ENCODE measurements around the gene SERPINB10.

GRCh38 chr18:63868546-63868945, 39.2 kb upstream of the SERPINB10 start:
- no peak for TF ChIP-seq CTCF (IDR thresholded peaks at IDR 0.05)
- TF ChIP-seq EZH2 (IDR thresholded peaks at IDR 0.05; ENCODE audit: borderline replicate concordance, insufficient read depth, low read depth, low read length, poor library complexity, severe bottlenecking) = no peak
